MM.1S (cell line): Measurements from ENCODE around the gene SYN1.

ENCODE experiments used
- DNase-seq: peaks from one replicate; pipeline ENCODE4 v3.0.0-alpha.2; 2015
- H2AFZ ChIP-seq: fragments of 300-600 bp; sonication (generic); 2 replicates; pipeline ENCODE4 v1.6.0; 2016; ENCODE audit warnings: antibody characterized with exemption, low read length
- H3F3A ChIP-seq: fragments of 300-600 bp; sonication (generic); 2 replicates; pipeline ENCODE4 v1.6.1; 2016; ENCODE audit warnings: mild to moderate bottlenecking, antibody characterized with exemption, low read length, moderate library complexity, mixed read lengths; ENCODE audit not compliant: insufficient read depth
- H3K27ac ChIP-seq: fragments of 300-600 bp; sonication (generic); 2 replicates; pipeline ENCODE4 v1.5.1; 2016; ENCODE audit warnings: mild to moderate bottlenecking, low read length
- H3K27me3 ChIP-seq: fragments of 300-600 bp; sonication (generic); replicated peaks from 2 replicates; pipeline ENCODE4 v1.6.0; 2016; ENCODE audit warnings: low read length; ENCODE audit not compliant: insufficient read depth
- H3K36me3 ChIP-seq: fragments of 300-600 bp; sonication (generic); replicated peaks from 2 replicates; pipeline ENCODE4 v1.6.1; 2016; ENCODE audit warnings: mild to moderate bottlenecking, low read length, mixed read lengths; ENCODE audit not compliant: insufficient read depth
- H3K4me1 ChIP-seq: fragments of 300-600 bp; sonication (generic); 2 replicates; pipeline ENCODE4 v1.6.1; 2016; ENCODE audit warnings: low read length, mixed read lengths
- H3K4me2 ChIP-seq: fragments of 300-600 bp; sonication (generic); 2 replicates; pipeline ENCODE4 v1.6.0; 2016; ENCODE audit warnings: low read depth, low read length
- H3K4me3 ChIP-seq: fragments of 300-600 bp; sonication (generic); 2 replicates; pipeline ENCODE4 v1.5.1; 2016; ENCODE audit warnings: low read length, mixed read lengths
- H3K79me2 ChIP-seq: fragments of 300-600 bp; sonication (generic); 2 replicates; pipeline ENCODE4 v1.6.1; 2016; ENCODE audit warnings: mixed run types, low read length, mixed read lengths
- H3K9ac ChIP-seq: fragments of 300-600 bp; sonication (generic); 2 replicates; pipeline ENCODE4 v1.6.1; 2016; ENCODE audit warnings: low read length, mixed read lengths
- H3K9me2 ChIP-seq: fragments of 300-600 bp; sonication (generic); replicated peaks from 2 replicates; pipeline ENCODE4 v1.6.1; 2016; ENCODE audit warnings: mild to moderate bottlenecking, low read length, mixed read lengths; ENCODE audit not compliant: insufficient read depth
- H3K9me3 ChIP-seq: fragments of 300-600 bp; sonication (generic); replicated peaks from 2 replicates; pipeline ENCODE4 v1.6.1; 2016; ENCODE audit warnings: mild to moderate bottlenecking, low read length, mixed read lengths; ENCODE audit not compliant: insufficient read depth
- H4K20me1 ChIP-seq: fragments of 300-600 bp; sonication (generic); 2 replicates; pipeline ENCODE4 v1.6.1; 2016; ENCODE audit warnings: mild to moderate bottlenecking, low read length, moderate library complexity, mixed read lengths; ENCODE audit not compliant: insufficient read depth
- CTCF ChIP-seq: fragments of 300-600 bp; sonication (generic); IDR thresholded peaks from 2 replicates; pipeline ENCODE4 v1.5.1; 2016; ENCODE audit warnings: antibody characterized with exemption, low read length, mixed read lengths
- EZH2 ChIP-seq: fragments of 300-600 bp; sonication (generic); optimal IDR thresholded peaks from 2 replicates; pipeline ENCODE3; 2017; ENCODE audit warnings: low read depth, mild to moderate bottlenecking, antibody characterized with exemption, low read length, mixed read lengths
- EZH2phosphoT487 ChIP-seq: fragments of 300-600 bp; sonication (generic); IDR thresholded peaks from 2 replicates; pipeline ENCODE4 v1.6.1; 2018; ENCODE audit warnings: antibody characterized with exemption, low read length

Gene SYN1

GRCh38 chrX:47623540-47624027, 3.9 kb upstream of the SYN1 start:
- H3K9me3 ChIP-seq = no peaks in the 10 kb centered on the region
- H3K27me3 ChIP-seq = no peaks in the 10 kb centered on the region
- DNase-seq = peak; percentile 27
- H4K20me1 ChIP-seq = no peaks in the 10 kb centered on the region
- TF ChIP-seq EZH2 = no peak
- no peak for TF ChIP-seq EZH2phosphoT487
- no peak for TF ChIP-seq CTCF
- H3K9me2 ChIP-seq = no peaks in the 10 kb centered on the region
- peak overlapping the region; percentile 72 for H3K4me2 ChIP-seq
- H3K79me2 ChIP-seq = no peaks in the 10 kb centered on the region
- no peak overlapping the region for H3K9ac ChIP-seq
- peak overlapping the region; percentile 54 for H3K4me3 ChIP-seq
- peak overlapping the region; percentile 53 for H2AFZ ChIP-seq
- no peak overlapping the region for H3K27ac ChIP-seq
- no peaks in the 10 kb centered on the region for H3F3A ChIP-seq
- no peaks in the 10 kb centered on the region for H3K36me3 ChIP-seq
- no peaks in the 10 kb centered on the region for H3K4me1 ChIP-seq

GRCh38 chrX:47621851-47622250, 2.2 kb upstream of the SYN1 start:
- H3K4me3 ChIP-seq = no peak overlapping the region
- no peak overlapping the region for H2AFZ ChIP-seq
- no peaks in the 10 kb centered on the region for H3K9me2 ChIP-seq
- H3K27me3 ChIP-seq = no peaks in the 10 kb centered on the region
- no peaks in the 10 kb centered on the region for H3K36me3 ChIP-seq
- no peaks in the 10 kb centered on the region for H3K79me2 ChIP-seq
- no peaks in the 10 kb centered on the region for H4K20me1 ChIP-seq
- no peak overlapping the region for H3K4me2 ChIP-seq
- no peaks in the 10 kb centered on the region for H3F3A ChIP-seq
- H3K9ac ChIP-seq = no peak overlapping the region
- DNase-seq = no peak
- H3K9me3 ChIP-seq = no peaks in the 10 kb centered on the region
- H3K27ac ChIP-seq = no peak overlapping the region
- no peaks in the 10 kb centered on the region for H3K4me1 ChIP-seq
- TF ChIP-seq EZH2phosphoT487 (no peak), EZH2 (no peak), CTCF (no peak)

GRCh38 chrX:47620303-47620685, 637 bp upstream of the SYN1 start:
- Histone ChIP-seq H3K79me2 (no peaks in the 10 kb centered on the region), H3K4me3 (no peak overlapping the region), H3K27me3 (no peaks in the 10 kb centered on the region), H3K4me2 (no peak overlapping the region), H2AFZ (no peak overlapping the region), H3F3A (no peaks in the 10 kb centered on the region), H3K4me1 (no peaks in the 10 kb centered on the region), H4K20me1 (no peaks in the 10 kb centered on the region), H3K36me3 (no peaks in the 10 kb centered on the region), H3K9ac (no peak overlapping the region), H3K27ac (no peak overlapping the region), H3K9me3 (no peaks in the 10 kb centered on the region), H3K9me2 (no peaks in the 10 kb centered on the region)
- TF ChIP-seq EZH2phosphoT487 (no peak), CTCF (no peak), EZH2 (no peak)
- no peak for DNase-seq
